B cell (primary cell): ENCODE results near the gene LDLRAD3. TPM values are rescaled to one million over a fixed set of nuclear protein-coding genes. Genes with fewer than 3 reads are reported as not detected.

Experiments used
- ATAC-seq: fragments of 200-7000 bp; cut with Tn5 transposase; one replicate; pipeline ENCODE4 v1.10.0; 2021; ENCODE audit warnings: low read depth, mild to moderate bottlenecking, moderate number of reproducible peaks, moderate library complexity
- CTCF ChIA-PET: fragments of 350-600 bp; sonication (Branson Sonifier 250); formaldehyde crosslinking; loops from one replicate; lab custom pipeline; 2021; ENCODE audit warnings: antibody characterized with exemption, inconsistent platforms; lab: Charles Lee
- POLR2A ChIA-PET: fragments of 350-600 bp; sonication (Branson Sonifier 250); formaldehyde crosslinking; loops from one replicate; lab custom pipeline; 2021; ENCODE audit warnings: antibody characterized with exemption; lab: Charles Lee
- DNase-seq: peaks from one replicate; pipeline ENCODE4 v3.0.0; 2013
- H2AFZ ChIP-seq: 2 replicates; pipeline ENCODE4 v1.6.1; 2012; ENCODE audit warnings: mild to moderate bottlenecking, low read depth, low read length; ENCODE audit not compliant: insufficient read depth, poor library complexity, severe bottlenecking
- H3K27ac ChIP-seq, 2 donors: 1 replicate in 1 of 2; 2 replicates in 1 of 2; pipeline ENCODE4 v1.5.1; 2012 to 2013; ENCODE audit warnings: low read length in 2 of 2, mild to moderate bottlenecking in 2 of 2, moderate library complexity in 1 of 2
- H3K27me3 ChIP-seq, 4 experiments: fragments of 200-600 bp in 1 of 4; sonication (generic) in 1 of 4; replicated peaks in 1 of 4; 1 replicate in 2 of 4; 2 replicates in 2 of 4; pipeline versions ENCODE4 v1.6.1 to v1.7.0; 2013 to 2016; ENCODE audit warnings: low read length in 3 of 4, mild to moderate bottlenecking in 2 of 4, mixed read lengths in 1 of 4, moderate library complexity in 1 of 4; ENCODE audit not compliant: insufficient read depth in 4 of 4, control insufficient read depth in 3 of 4; ENCODE audit errors: control extremely low read depth in 1 of 4
- H3K36me3 ChIP-seq, 2 experiments: replicated peaks in 1 of 2; 1 replicate in 1 of 2; 2 replicates in 1 of 2; pipeline versions ENCODE4 v1.6.1 to v1.7.1; 2013; ENCODE audit warnings: low read length in 1 of 2; ENCODE audit not compliant: insufficient read depth in 2 of 2, control insufficient read depth in 1 of 2; ENCODE audit errors: control extremely low read depth in 1 of 2, extremely low read depth in 1 of 2
- H3K4me1 ChIP-seq, 2 donors: fragments of 200-600 bp in 1 of 2; sonication (generic) in 1 of 2; 1 replicate in 1 of 2; 2 replicates in 1 of 2; pipeline versions ENCODE4 v1.5.1 to v1.6.1; 2013 to 2017; ENCODE audit warnings: low read length in 2 of 2; ENCODE audit not compliant: control insufficient read depth in 2 of 2, insufficient read depth in 2 of 2
- H3K4me2 ChIP-seq: replicated peaks from 2 replicates; pipeline ENCODE3; 2012; ENCODE audit warnings: mild to moderate bottlenecking, low read depth, low read length; ENCODE audit not compliant: poor library complexity, severe bottlenecking
- H3K4me3 ChIP-seq, 5 experiments: fragments of 200-600 bp in 1 of 5; sonication (generic) in 1 of 5; 1 replicate in 3 of 5; 2 replicates in 2 of 5; pipeline versions ENCODE4 v1.5.1 to v1.7.0; 2011 to 2016; ENCODE audit warnings: low read length in 4 of 5, mild to moderate bottlenecking in 4 of 5, low read depth in 2 of 5, control low read depth in 1 of 5, moderate library complexity in 1 of 5; ENCODE audit not compliant: insufficient read depth in 1 of 5; ENCODE audit errors: control extremely low read depth in 1 of 5, extremely low read depth in 1 of 5
- H3K79me2 ChIP-seq: fragments of 200-600 bp; sonication (generic); one replicate; pipeline ENCODE4 v1.6.0; 2016; ENCODE audit warnings: low read length; ENCODE audit not compliant: control insufficient read depth, insufficient read depth
- H3K9ac ChIP-seq: fragments of 200-600 bp; sonication (generic); 2 replicates; pipeline ENCODE4 v1.6.1; 2017; ENCODE audit warnings: mild to moderate bottlenecking, low read length, moderate library complexity
- H3K9me3 ChIP-seq, 3 donors: one replicate each; pipeline versions ENCODE4 v1.6.1 to v1.7.1; 2013; ENCODE audit warnings: low read length in 2 of 3; ENCODE audit not compliant: control insufficient read depth in 2 of 3, insufficient read depth in 1 of 3; ENCODE audit errors: control extremely low read depth in 1 of 3
- H4K20me1 ChIP-seq: 2 replicates; pipeline ENCODE4 v1.6.0; 2012; ENCODE audit warnings: mild to moderate bottlenecking, low read length; ENCODE audit not compliant: insufficient read depth, control insufficient read depth, poor library complexity, severe bottlenecking
- H3K27ac Mint-ChIP-seq: one replicate; pipeline ENCODE4 v1.8.0; 2021; ENCODE audit warnings: mixed read lengths
- H3K27me3 Mint-ChIP-seq: one replicate; pipeline ENCODE4 v1.8.0; 2021; ENCODE audit warnings: mixed read lengths
- H3K4me1 Mint-ChIP-seq: one replicate; pipeline ENCODE4 v1.8.0; 2021; ENCODE audit warnings: mixed read lengths
- H3K4me3 Mint-ChIP-seq: one replicate; pipeline ENCODE4 v1.8.0; 2021; ENCODE audit warnings: mixed read lengths
- H3K9me3 Mint-ChIP-seq: one replicate; pipeline ENCODE4 v1.8.0; 2022; ENCODE audit warnings: mixed read lengths; ENCODE audit not compliant: insufficient read depth
- EZH2 ChIP-seq: IDR thresholded peaks from 2 replicates; pipeline ENCODE4 v1.6.1; 2012; ENCODE audit warnings: borderline replicate concordance, low read depth, mild to moderate bottlenecking, moderate library complexity, low read length; ENCODE audit not compliant: insufficient read depth, poor library complexity, severe bottlenecking
- WGBS: methylation state at CpG from one replicate; pipeline ENCODE4 v1.1.5; 2013; ENCODE audit warnings: missing lambda C conversion rate; ENCODE audit not compliant: insufficient coverage; 5-methylcytosine and 5-hydroxymethylcytosine counted together
- intact Hi-C: fragments of 100-400 bp; cut with micrococcal nuclease; formaldehyde crosslinking; loops from one replicate; pipeline ENCODE4 v1.10.0; 2022
- polyA plus RNA-seq: library from polyadenylated mRNA; depleted of rRNA; stranded (reverse); fragments of >200 nt; gene quantifications from 2 replicates; pipeline ENCODE4 v1.2.3, GENCODE V29; 2012
- total RNA-seq, 2 donors: library from RNA; stranded (reverse); fragments of 120-200 nt in 1 of 2; gene quantifications; 1 replicate in 1 of 2; 2 replicates in 1 of 2; pipeline versions ENCODE4 v1.2.3 to v1.2.4, GENCODE V29; 2013 to 2022
- TF ChIP-seq, protein P1 (sequence below): fragments of 200-600 bp; IDR thresholded peaks from one replicate; pipeline ENCODE4 v1.8.0; 2022; ENCODE audit warnings: antibody characterized with exemption, mild to moderate bottlenecking

Gene LDLRAD3
- total and polyA plus RNA-seq, 2 donors (not counting 1 experiment from before 2014, with no cell fraction given): 0.01 TPM; not detected in 1

DNA sequence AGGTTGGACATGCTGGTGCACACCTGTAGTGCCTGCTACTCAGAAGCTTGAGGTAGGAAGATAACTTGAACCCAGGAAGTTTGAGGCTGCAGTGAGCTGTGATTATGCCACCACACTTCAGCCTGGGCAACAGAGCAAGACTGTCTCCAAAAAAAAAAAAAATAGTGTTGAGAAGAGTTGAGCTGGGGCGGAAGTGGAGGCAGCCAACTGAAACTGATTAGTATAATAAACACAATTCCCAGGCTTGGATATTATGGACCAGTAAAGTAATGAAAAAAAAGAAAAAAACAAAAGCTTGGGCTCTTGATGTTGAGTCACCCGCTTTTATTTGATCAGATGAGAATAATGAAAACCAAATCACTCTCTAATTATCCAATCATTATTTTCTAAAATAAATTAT is 21.0 kb downstream of the LDLRAD3 start:
- TF ChIP-seq, protein P1, sequence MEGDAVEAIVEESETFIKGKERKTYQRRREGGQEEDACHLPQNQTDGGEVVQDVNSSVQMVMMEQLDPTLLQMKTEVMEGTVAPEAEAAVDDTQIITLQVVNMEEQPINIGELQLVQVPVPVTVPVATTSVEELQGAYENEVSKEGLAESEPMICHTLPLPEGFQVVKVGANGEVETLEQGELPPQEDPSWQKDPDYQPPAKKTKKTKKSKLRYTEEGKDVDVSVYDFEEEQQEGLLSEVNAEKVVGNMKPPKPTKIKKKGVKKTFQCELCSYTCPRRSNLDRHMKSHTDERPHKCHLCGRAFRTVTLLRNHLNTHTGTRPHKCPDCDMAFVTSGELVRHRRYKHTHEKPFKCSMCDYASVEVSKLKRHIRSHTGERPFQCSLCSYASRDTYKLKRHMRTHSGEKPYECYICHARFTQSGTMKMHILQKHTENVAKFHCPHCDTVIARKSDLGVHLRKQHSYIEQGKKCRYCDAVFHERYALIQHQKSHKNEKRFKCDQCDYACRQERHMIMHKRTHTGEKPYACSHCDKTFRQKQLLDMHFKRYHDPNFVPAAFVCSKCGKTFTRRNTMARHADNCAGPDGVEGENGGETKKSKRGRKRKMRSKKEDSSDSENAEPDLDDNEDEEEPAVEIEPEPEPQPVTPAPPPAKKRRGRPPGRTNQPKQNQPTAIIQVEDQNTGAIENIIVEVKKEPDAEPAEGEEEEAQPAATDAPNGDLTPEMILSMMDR: no peak
- no peak for TF ChIP-seq EZH2
- ChIA-PET CTCF (no interaction called here), POLR2A (no interaction called here)
- DNase-seq (no peak), ATAC-seq (no peak)
- Histone ChIP-seq H3K36me3 (no peaks in the 10 kb centered on the region), H3K4me3 (no peak overlapping the region), H3K9ac (no peak overlapping the region), H3K9me3 (no peaks in the 10 kb centered on the region), H3K27ac (no peak overlapping the region), H4K20me1 (no peaks in the 10 kb centered on the region), H3K4me1 (no peaks in the 10 kb centered on the region), H3K27me3 (no peaks in the 10 kb centered on the region), H3K79me2 (no peaks in the 10 kb centered on the region), H2AFZ (no peak overlapping the region), H3K4me2 (no peak overlapping the region)
- Mint-ChIP-seq H3K27me3 (peaks cover 10% of the 10 kb centered on the region), H3K27ac (no peak overlapping the region), H3K9me3 (no peaks in the 10 kb centered on the region), H3K4me1 (peaks cover 2% of the 10 kb centered on the region), H3K4me3 (no peak overlapping the region)
- intact Hi-C loops: no loop called here
- whole genome bisulfite sequencing: no CpG with 5 or more reads among the region's 2 CpGs

DNA sequence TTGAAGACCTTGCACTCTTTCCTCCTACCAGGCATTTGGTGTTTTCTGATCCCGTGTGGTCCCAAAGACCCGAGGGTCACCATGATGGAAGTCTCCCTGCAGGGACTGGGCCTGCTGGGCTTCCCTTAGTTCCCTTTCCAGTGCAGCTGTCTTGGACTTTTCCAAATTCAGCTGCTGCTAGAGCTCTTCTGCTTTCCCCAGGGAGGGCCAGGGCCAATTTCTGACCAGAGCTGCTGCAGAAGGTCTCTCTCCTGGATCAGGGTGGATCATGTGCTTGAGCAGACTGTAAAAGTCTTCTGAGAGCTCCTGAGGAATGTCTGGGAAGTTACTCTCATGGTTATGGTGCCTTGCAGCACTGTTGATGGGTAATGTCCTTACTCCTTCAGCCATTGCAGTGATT is 23.2 kb downstream of the LDLRAD3 start:
- ATAC-seq (no peak), DNase-seq (no peak)
- Histone ChIP-seq H4K20me1 (no peaks in the 10 kb centered on the region), H2AFZ (no peak overlapping the region), H3K36me3 (no peaks in the 10 kb centered on the region), H3K4me1 (no peaks in the 10 kb centered on the region), H3K27ac (no peak overlapping the region), H3K9me3 (no peaks in the 10 kb centered on the region), H3K4me3 (no peak overlapping the region), H3K9ac (no peak overlapping the region), H3K79me2 (no peaks in the 10 kb centered on the region), H3K4me2 (no peak overlapping the region), H3K27me3 (peaks cover 0 to 3% (median 0%) of the 10 kb centered on the region in 4 experiments)
- intact Hi-C loops: no loop called here
- Mint-ChIP-seq H3K4me1 (peaks cover 2% of the 10 kb centered on the region), H3K27me3 (peaks cover 13% of the 10 kb centered on the region), H3K9me3 (no peaks in the 10 kb centered on the region), H3K4me3 (no peak overlapping the region), H3K27ac (no peak overlapping the region)
- ChIA-PET POLR2A (no interaction called here), CTCF (no interaction called here)
- TF ChIP-seq EZH2: no peak
- TF ChIP-seq, protein P1: no peak
- 94% methylated on average over 2 of the region's 2 CpGs for WGBS
